ENCODE measurements around the gene CFAP157.

CFAP157 gene

DNA sequence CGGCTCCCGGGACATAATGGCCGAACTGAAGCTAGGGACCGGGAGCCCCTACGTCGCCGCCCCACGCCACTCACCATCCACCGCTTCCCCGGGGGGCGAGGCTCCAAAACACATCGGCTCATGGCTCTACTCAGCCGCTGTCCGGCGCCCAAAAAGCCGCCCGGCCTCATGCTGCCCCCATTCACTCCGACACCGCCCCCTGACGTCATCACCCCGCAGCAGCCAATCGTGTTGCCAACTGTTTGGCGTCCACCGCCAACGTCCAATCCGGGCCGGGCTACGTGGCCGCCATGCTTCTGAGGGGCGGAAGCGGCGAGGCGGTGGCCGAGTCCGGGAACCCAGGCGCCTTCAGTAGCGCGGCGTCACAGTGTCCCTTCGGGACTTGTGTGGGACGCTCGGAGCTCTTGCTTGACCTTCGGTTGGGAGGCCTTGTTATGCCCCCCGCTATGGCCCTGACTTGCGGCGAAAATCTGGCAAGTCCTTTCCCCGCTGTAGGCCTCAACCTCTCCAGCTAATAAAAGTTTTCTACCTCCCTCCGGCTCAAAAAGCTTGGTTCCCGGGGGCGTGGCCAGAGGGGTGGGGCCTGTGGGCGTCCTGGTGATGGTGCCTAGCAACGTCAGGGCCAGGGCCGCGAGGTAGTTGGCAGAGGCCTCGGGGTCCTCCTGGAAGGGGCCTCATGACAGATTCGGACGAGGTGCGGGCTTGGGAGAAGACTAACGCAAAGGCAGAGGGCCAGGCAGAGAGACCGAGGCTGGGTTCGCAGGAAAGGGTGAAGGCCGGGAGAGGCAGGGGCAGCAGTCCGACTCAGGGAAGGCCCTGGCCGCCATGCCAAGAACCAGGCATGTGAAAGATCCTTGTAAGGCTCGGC lies 8.9 kb downstream of the CFAP157 start, which contains the start of the genes PTRH1 and TTC16:
Gene PTRH1, minus strand, starts transcription at position 194 of the 868 bp plus-strand sequence. Its CDS starts 24 bp downstream, at position 170.
Gene TTC16, plus strand, starts transcription at position 610 of the 868 bp plus-strand sequence. Its CDS starts 67 bp downstream, at position 677.
- peaks cover 0 to under 1% of the 10 kb centered on the region in 2 donors for H3K27me3 Mint-ChIP-seq
- peak within 1 kb of the TSS; percentile 88 to 96 for H3K4me3 Mint-ChIP-seq
- H3K36me3 Mint-ChIP-seq = peaks cover 12 to 14% of the 10 kb centered on the region in 2 donors
- peak; percentile 95 for DNase-seq
- peak within 1 kb of the TSS; percentile 96 for H3K27ac Mint-ChIP-seq
- no peaks in the 10 kb centered on the region for H3K9me3 Mint-ChIP-seq
- peak; percentile 97 for ATAC-seq (replicated peaks)
- peaks cover 17 to 34% of the 10 kb centered on the region in 2 donors for H3K4me1 Mint-ChIP-seq

GRCh38 chr9:127716412-127716811 lies 9.6 kb downstream of the CFAP157 start:
- Mint-ChIP-seq H3K4me3 (peak overlapping the region in 1 of 2 donors; percentile 88), H3K4me1 (peaks cover 12 to 27% of the 10 kb centered on the region in 2 donors), H3K27me3 (peaks cover 0 to 5% of the 10 kb centered on the region in 2 donors), H3K36me3 (peaks cover 9 to 10% of the 10 kb centered on the region in 2 donors), H3K9me3 (no peaks in the 10 kb centered on the region), H3K27ac (peak overlapping the region; percentile 96)
- ATAC-seq (replicated peaks) (no peak), DNase-seq (no peak)

GRCh38 chr9:127717766-127718165 lies 11.0 kb downstream of the CFAP157 start:
- H3K4me1 Mint-ChIP-seq = peaks cover 10 to 19% of the 10 kb centered on the region in 2 donors
- no peak overlapping the region for H3K4me3 Mint-ChIP-seq
- no peak overlapping the region for H3K27ac Mint-ChIP-seq
- no peak for DNase-seq
- peaks cover 0 to 4% of the 10 kb centered on the region in 2 donors for H3K36me3 Mint-ChIP-seq
- H3K27me3 Mint-ChIP-seq = peaks cover 0 to 5% of the 10 kb centered on the region in 2 donors
- no peak for ATAC-seq (replicated peaks)
- H3K9me3 Mint-ChIP-seq = no peaks in the 10 kb centered on the region

- peaks cover 4 to 10% of the 10 kb centered on the region in 2 donors for H3K27me3 Mint-ChIP-seq
- DNase-seq (no peak), ATAC-seq (replicated peaks) (no peak)
- peaks cover 7 to 13% of the 10 kb centered on the region in 2 donors for H3K4me1 Mint-ChIP-seq
- no peak overlapping the region for H3K27ac Mint-ChIP-seq
- H3K9me3 Mint-ChIP-seq = no peaks in the 10 kb centered on the region
- H3K4me3 Mint-ChIP-seq = no peak overlapping the region
- H3K36me3 Mint-ChIP-seq = peaks cover 0 to 3% of the 10 kb centered on the region in 2 donors
Observed at GRCh38 chr9:127720031-127720864, 13.5 kb downstream of the CFAP157 start.

DNA sequence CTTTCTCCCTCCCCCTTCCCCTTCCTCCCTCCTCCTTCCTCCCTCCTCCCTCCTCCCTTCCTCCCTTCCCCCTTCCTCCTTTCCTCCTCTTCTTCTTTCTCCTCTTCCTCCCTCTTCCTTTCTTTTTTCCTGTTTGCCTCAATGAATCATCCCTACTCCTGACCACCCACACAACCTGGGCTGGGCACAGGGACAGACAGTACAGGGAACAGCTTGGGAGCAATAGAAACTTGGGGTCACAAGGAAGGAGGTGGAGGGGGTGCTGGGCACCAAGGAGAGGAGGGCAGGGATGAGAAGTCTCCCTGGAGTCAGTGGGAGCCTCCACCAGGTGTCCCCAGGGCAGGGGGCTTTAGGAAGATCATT lies 14.1 kb downstream of the CFAP157 start:
- H3K4me3 Mint-ChIP-seq = no peak overlapping the region
- DNase-seq = no peak

GRCh38 chr9:127721391-127721821 lies 14.6 kb downstream of the CFAP157 start:
- no peak for ATAC-seq (replicated peaks)
- peaks cover 4 to 10% of the 10 kb centered on the region in 2 donors for H3K27me3 Mint-ChIP-seq
- no peaks in the 10 kb centered on the region for H3K9me3 Mint-ChIP-seq
- H3K36me3 Mint-ChIP-seq = no peaks in the 10 kb centered on the region
- no peak for DNase-seq
- H3K4me1 Mint-ChIP-seq = peaks cover 0 to 1% of the 10 kb centered on the region in 2 donors
- H3K27ac Mint-ChIP-seq = no peak overlapping the region
- H3K4me3 Mint-ChIP-seq = no peak overlapping the region

More for the DNA sequence above, 14.1 kb downstream of the CFAP157 start:
- Mint-ChIP-seq H3K27me3 (peaks cover 4 to 10% of the 10 kb centered on the region in 2 donors), H3K27ac (no peak overlapping the region), H3K9me3 (no peaks in the 10 kb centered on the region), H3K36me3 (no peaks in the 10 kb centered on the region), H3K4me1 (peaks cover 5 to 7% of the 10 kb centered on the region in 2 donors)
- ATAC-seq (replicated peaks) = no peak

- peaks cover 4 to 10% of the 10 kb centered on the region in 2 donors for H3K27me3 Mint-ChIP-seq
- no peaks in the 10 kb centered on the region for H3K9me3 Mint-ChIP-seq
- ATAC-seq (replicated peaks) (no peak), DNase-seq (no peak)
- no peak overlapping the region for H3K4me3 Mint-ChIP-seq
- no peaks in the 10 kb centered on the region for H3K4me1 Mint-ChIP-seq
- H3K27ac Mint-ChIP-seq = no peak overlapping the region
- no peaks in the 10 kb centered on the region for H3K36me3 Mint-ChIP-seq
Observed at GRCh38 chr9:127722055-127722745, 15.4 kb downstream of the CFAP157 start.

DNA sequence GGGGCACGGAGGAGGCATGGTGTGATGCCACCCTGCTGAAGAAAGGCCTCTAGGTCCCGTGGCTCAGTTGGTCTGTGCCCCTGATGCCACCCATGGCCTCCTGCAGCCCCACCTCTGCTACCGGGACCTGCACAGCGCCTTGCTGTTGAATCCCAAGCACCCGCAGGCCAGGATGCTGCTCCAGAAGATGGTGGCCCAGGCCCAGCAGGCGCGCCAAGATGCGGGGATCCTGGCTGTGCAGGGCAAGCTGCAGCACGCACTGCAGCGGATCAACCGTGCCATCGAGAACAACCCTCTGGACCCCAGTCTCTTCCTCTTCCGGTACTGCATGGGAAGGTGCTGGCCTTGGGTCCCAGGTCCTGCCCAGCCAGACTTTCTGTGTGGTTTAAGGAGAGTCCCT lies 16.2 kb downstream of the CFAP157 start:
- Mint-ChIP-seq H3K27ac (no peak overlapping the region), H3K27me3 (peaks cover 4 to 10% of the 10 kb centered on the region in 2 donors), H3K4me1 (no peaks in the 10 kb centered on the region), H3K36me3 (no peaks in the 10 kb centered on the region), H3K9me3 (no peaks in the 10 kb centered on the region), H3K4me3 (no peak overlapping the region)
- ATAC-seq (replicated peaks) (no peak), DNase-seq (no peak)

DNA sequence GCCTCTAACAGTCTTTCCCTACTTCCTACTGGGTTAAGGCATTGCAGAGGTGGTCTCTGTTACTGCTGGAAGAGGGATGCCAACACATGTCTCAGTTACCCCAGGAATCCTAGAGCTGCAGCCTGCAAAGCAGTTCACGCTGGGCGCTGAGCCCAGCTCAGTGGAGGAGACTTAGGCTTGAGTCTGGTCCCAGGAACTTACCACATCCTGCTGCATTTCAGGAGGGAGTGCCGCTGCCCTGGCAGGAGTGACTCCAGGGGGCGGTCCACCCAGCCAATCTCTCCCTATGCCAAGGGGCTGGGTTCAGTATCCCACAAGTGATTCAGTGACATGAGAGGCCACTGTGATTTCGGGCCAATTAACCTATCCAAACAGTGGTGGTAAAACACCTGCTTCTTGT lies 16.7 kb downstream of the CFAP157 start:
- DNase-seq (no peak), ATAC-seq (replicated peaks) (no peak)
- Mint-ChIP-seq H3K4me1 (no peaks in the 10 kb centered on the region), H3K9me3 (no peaks in the 10 kb centered on the region), H3K4me3 (no peak overlapping the region), H3K27me3 (peaks cover 4 to 10% of the 10 kb centered on the region in 2 donors), H3K36me3 (no peaks in the 10 kb centered on the region), H3K27ac (no peak overlapping the region)

GRCh38 chr9:127724012-127724411 lies 17.2 kb downstream of the CFAP157 start:
- no peaks in the 10 kb centered on the region for H3K4me1 Mint-ChIP-seq
- H3K27ac Mint-ChIP-seq = no peak overlapping the region
- no peak overlapping the region for H3K4me3 Mint-ChIP-seq
- no peak for DNase-seq
- no peaks in the 10 kb centered on the region for H3K36me3 Mint-ChIP-seq
- H3K27me3 Mint-ChIP-seq = peaks cover 4 to 10% of the 10 kb centered on the region in 2 donors
- H3K9me3 Mint-ChIP-seq = no peaks in the 10 kb centered on the region
- ATAC-seq (replicated peaks) = no peak

GRCh38 chr9:127726871-127727270 lies 20.1 kb downstream of the CFAP157 start:
- Mint-ChIP-seq H3K4me1 (no peaks in the 10 kb centered on the region), H3K36me3 (peaks cover 5% of the 10 kb centered on the region in 2 donors), H3K9me3 (no peaks in the 10 kb centered on the region), H3K27me3 (peaks cover 4 to 5% of the 10 kb centered on the region in 2 donors), H3K4me3 (no peak overlapping the region), H3K27ac (no peak overlapping the region)
- DNase-seq (no peak), ATAC-seq (replicated peaks) (no peak)

DNA sequence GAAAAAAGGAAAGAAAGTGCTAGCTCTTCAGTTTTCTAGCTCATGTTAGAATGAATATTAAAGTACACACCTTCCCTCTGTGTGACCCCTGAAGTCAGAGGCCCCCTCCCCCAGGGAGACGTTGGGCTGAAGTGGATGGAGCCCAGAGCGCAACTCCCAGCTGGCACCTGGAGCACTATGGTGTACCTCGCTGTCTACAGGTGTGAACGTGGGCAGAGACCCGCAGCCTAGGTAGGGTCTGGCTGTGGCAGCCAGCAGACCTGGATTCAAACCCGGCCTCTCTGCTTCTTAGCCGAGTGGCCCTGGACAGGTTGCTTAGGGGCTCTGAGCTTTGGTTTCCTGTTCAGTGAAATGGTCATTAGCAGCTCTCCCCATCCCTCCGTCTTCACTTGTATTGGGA lies 22.0 kb downstream of the CFAP157 start:
- ATAC-seq (replicated peaks) = no peak
- Mint-ChIP-seq H3K9me3 (no peaks in the 10 kb centered on the region), H3K4me1 (peaks cover 4% of the 10 kb centered on the region in 2 donors), H3K36me3 (peaks cover 6 to 11% of the 10 kb centered on the region in 2 donors), H3K4me3 (no peak overlapping the region), H3K27ac (no peak overlapping the region), H3K27me3 (peaks cover 2 to 3% of the 10 kb centered on the region in 2 donors)
- DNase-seq = no peak

DNA sequence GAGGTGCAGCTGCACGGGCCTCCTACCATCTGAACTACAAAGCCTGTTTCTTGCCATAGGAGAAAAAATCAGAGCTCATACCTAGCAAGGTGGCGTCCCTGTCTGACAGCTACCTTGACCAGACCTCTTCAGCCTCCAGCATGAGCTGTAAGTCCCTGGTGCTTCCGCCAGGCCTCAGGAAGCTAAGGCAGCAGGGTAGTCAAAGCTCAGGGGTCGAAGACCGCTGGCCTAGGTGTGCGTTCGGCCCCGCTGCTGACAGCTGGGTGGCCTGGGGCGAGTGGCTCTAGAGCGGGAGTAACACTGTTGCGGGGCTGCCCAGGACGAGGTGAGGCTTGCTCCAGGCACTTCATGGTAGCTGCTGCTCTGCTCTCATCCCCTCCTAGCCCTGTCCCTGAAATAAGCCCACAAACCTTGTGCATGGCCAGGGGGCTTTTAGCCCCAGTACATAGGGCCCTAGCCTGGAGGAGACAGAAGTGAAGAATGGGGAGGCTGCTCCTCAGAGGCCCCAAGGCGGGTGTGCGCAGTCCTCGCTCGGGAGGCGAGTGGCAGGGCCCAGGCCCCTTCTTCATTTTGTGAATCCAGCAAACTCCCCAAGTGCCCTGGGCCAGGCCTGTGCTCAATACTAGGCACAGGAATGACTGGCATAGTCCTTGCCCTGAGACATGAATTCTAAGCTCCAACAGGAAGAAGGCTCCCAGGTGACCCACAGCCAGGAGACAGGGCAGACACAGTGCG lies 22.9 kb downstream of the CFAP157 start:
- peaks cover 8 to 11% of the 10 kb centered on the region in 2 donors for H3K4me1 Mint-ChIP-seq
- H3K36me3 Mint-ChIP-seq = peaks cover 6 to 11% of the 10 kb centered on the region in 2 donors
- no peak for ATAC-seq (replicated peaks)
- no peaks in the 10 kb centered on the region for H3K27me3 Mint-ChIP-seq
- DNase-seq = no peak
- no peaks in the 10 kb centered on the region for H3K9me3 Mint-ChIP-seq
- no peak overlapping the region for H3K4me3 Mint-ChIP-seq
- H3K27ac Mint-ChIP-seq = no peak overlapping the region

Data from stimulated activated naive B cell treated with anti-CD40 and anti-IgM and Interleukin-4, amounts not matched to agents 10 μg/mL and 1 μg/mL and 100 μg/mL, for 72 hours (primary cell).